ENCODE results near the gene CDK6.

CDK6 gene

GRCh38 chr7:92567460-92567859 lies 268.9 kb downstream of the CDK6 start:
- no peak for TF ChIP-seq CTCF (IDR thresholded peaks at IDR 0.05; ENCODE audit: low read length, missing control alignments)
- peak; percentile 54 for DNase-seq (ENCODE audit: low read depth)
- no peak overlapping the region for H3K4me3 ChIP-seq (replicated peaks; ENCODE audit: low read depth, low read length)

- TF ChIP-seq CTCF (IDR thresholded peaks at IDR 0.05; ENCODE audit: low read length, missing control alignments): no peak
- H3K4me3 ChIP-seq (replicated peaks; ENCODE audit: low read depth, low read length): no peak overlapping the region
- peak; percentile 22 for DNase-seq (ENCODE audit: low read depth)
Measured at GRCh38 chr7:92563345-92563744, 273.0 kb downstream of the CDK6 start.

DNA sequence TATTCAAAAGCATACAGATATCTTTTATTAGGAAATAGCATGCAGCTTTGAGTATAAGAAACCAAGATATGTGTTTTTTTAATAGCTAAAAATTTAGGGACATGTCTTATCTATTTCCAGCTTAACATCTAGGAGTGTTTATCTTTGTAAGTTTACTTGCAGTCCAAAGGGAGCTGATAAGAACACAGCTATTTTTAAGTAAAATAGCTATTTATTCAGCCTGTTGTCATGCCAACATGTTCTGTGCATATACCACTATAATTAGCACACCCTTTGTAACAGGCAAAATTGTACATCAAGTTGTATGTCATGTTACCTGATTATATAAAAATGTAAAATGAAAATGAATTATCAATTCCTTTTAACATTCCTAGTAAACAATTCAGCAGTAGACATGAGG lies 275.8 kb downstream of the CDK6 start:
- H3K4me3 ChIP-seq (replicated peaks; ENCODE audit: low read depth, low read length): no peak overlapping the region
- no peak for TF ChIP-seq CTCF (IDR thresholded peaks at IDR 0.05; ENCODE audit: low read length, missing control alignments)
- no peak for DNase-seq (ENCODE audit: low read depth)

- H3K4me3 ChIP-seq (replicated peaks; ENCODE audit: low read depth, low read length): no peak overlapping the region
- no peak for TF ChIP-seq CTCF (IDR thresholded peaks at IDR 0.05; ENCODE audit: low read length, missing control alignments)
- DNase-seq (ENCODE audit: low read depth): no peak
Measured at GRCh38 chr7:92557808-92558362, 278.5 kb downstream of the CDK6 start.

DNA sequence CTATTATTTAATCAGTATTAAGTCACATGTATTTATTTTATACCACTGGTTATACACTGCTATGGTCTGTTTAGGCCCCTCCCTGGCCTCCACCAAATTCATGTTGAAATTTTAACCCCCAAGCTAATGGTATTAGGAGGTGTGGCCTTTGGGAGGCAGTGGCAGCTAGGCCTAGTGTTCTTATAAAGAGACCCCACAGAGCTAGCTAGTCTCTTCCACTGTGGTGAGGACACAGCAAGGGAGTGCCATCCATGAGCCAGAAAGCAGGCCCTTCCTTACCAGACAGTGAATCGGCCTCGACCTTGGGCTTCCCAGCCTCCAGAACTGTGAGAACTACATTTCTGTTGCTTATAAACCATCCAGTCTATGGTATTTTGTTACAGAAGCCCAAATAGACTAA lies 279.1 kb downstream of the CDK6 start:
- no peak overlapping the region for H3K4me3 ChIP-seq (replicated peaks; ENCODE audit: low read depth, low read length)
- no peak for TF ChIP-seq CTCF (IDR thresholded peaks at IDR 0.05; ENCODE audit: low read length, missing control alignments)
- DNase-seq (ENCODE audit: low read depth): no peak

All from fibroblast of pulmonary artery (primary cell).